GM21737 (cell line): ENCODE data around the gene ABCA3.

Experiments
- ATAC-seq: cut with Tn5 transposase; IDR thresholded peaks from one replicate; pipeline ENCODE4 v1.9.1; 2021; ENCODE audit warnings: mild to moderate bottlenecking, moderate library complexity; ENCODE audit not compliant: unreplicated experiment

Gene ABCA3

DNA sequence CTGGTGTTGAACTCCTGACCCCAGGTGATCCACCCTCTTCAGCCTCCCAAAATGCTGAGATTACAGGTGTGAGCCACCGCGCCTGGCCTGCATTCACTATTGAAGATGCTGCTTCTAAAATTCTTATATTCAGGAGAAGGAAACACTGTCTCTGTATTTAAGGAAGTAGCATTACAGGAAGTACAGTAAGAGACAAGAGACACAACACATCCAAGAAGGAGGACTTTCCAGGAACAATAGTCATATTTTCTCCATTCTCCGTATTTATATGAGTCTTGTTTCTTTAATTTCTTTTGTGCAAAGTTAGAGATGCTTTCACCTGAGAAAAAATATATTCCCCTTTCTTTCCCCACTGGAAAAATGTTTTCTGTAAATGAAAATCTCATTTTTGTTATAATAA, 18.3 kb upstream of the ABCA3 start:
- no peak for ATAC-seq

DNA sequence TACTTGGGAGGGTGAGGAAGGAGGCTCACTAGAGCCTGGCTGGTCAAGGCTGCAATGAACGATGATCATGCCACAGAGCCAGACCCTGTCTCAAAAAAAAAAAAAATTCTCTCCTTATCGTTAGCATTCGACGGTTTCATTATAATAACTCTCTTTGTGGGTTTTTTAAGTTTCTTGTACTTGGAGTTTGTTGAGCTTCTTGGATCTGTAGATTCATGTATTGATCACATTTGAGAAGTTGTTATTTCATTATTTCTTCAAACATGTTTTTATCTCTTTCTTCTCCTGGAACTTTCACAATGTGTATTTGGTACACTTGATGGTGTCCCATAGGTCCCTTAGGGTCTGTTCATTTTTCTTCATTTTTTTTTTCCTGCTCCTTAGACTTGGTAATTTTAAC, 16.8 kb upstream of the ABCA3 start:
- ATAC-seq = no peak

GRCh38 chr16:2350500-2350899, 10.0 kb upstream of the ABCA3 start:
- ATAC-seq = no peak

GRCh38 chr16:2343211-2343610, 2.7 kb upstream of the ABCA3 start:
- no peak for ATAC-seq

DNA sequence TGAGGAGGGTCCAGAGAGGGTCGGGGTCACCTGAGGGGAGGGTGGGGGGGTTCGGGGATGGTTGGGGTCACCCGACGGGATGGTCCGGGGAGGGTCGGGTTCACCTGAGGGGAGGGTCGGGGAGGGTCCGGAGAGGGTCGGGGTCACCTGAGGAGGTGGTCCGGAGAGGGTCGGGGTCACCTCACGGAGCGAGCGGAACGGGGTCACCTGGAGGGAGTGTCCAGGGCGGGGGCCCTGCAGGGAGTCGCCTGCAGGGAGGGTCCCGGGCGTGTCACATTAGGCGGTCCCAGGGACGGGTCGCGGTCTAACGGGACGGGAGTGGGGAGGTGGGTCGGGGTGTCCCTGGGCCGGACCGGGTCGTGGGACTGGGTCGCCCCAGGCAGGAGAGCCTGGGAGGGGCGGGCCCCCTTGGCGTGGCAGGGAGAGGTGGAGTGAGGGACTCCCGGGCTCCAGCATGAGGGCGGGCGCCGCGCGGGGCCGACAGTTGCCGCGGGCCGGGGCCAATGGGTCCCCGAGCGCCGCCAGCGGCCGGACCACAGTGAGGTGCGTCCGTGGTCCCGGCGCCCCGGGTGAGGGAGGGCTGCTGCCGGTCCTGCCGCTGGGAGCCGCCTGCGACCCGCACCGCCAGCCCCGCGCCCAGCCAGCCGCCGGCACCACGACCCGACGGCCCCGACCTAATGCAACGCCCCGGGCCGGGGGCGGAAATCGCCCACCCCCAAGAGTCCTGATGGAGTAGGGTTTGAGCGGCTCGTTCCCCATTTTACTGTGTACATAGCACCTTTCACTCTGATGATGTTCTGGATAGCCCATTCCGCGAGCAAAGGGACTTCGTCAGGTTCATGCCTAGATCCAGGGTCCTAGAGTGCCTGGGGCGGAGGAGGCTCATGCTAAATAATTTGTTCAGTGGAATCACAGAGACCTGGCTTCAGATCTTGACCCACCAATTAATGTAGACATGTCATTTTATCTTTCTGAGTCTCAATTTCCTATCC, 1.2 kb upstream of the ABCA3 start:
- ATAC-seq = no peak

GRCh38 chr16:2339521-2340484, 725 bp downstream of the ABCA3 start:
- peak; percentile 22 for ATAC-seq

GRCh38 chr16:2337431-2338296, 2.9 kb downstream of the ABCA3 start:
- ATAC-seq = no peak

GRCh38 chr16:2335286-2335895, 5.1 kb downstream of the ABCA3 start:
- no peak for ATAC-seq

DNA sequence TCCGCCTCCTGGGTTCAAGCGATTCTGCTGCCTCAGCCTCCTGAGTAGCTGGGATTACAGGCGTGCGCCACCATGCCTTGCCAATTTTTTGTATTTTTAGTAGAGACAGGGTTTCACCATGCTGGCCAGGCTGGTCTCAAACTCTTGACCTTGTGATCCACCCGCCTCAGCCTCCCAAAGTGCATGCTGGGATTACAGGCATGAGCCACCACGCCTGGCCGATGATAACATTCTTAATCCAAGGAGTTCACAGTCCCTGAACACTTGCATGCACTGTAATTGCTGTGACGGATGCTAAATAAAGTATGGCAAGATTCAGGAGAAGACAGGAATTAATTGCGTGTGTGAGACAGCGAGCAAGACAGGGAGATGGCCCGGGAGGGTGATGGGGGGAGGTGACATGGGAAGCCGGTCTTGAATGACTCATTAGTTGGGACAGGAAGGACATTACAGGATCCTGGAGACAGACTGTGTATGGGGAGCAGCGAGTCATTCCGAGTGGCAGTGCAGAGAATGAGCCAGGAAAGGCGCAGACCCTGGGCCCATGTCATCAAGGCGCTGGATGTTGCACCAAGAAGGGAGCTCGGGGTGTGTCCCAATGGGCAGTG, 6.7 kb downstream of the ABCA3 start:
- no peak for ATAC-seq

DNA sequence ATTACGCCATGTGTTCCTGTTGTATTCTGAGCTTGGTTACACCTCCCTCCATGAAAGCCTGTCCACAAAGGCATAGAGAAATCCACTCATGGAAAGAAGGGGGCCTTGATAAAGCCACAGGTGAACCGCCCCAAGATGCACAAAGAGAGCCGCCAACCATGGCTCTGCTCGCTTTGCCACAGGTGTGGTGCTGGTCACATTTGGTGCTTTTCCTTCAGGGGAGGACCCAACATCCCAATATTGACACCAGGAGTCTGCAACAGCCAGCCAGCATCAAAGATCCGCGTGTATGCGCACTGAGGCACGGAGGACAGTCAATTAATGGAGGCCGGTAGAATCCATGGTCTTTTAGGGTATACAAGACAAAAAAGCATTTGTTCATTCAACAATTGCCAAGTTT, 7.3 kb downstream of the ABCA3 start:
- no peak for ATAC-seq

DNA sequence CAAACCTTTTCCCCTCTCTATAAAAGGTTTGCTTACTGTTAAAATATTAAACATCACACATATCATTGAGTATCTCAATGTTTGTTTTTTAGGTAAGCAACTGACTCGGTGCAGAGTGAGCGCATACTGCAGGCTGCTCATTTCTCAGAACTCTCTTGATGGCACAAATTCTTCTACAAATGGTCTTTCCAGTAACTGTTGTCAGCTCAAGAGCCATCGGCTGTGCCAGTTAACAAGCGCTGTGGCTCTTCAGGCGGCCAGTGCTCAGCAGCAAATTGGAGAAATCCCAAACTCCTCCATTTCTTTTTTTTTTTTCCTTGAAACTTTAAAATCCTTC, 8.6 kb downstream of the ABCA3 start:
- ATAC-seq = no peak

GRCh38 chr16:2331199-2331930, 9.2 kb downstream of the ABCA3 start:
- ATAC-seq = no peak

DNA sequence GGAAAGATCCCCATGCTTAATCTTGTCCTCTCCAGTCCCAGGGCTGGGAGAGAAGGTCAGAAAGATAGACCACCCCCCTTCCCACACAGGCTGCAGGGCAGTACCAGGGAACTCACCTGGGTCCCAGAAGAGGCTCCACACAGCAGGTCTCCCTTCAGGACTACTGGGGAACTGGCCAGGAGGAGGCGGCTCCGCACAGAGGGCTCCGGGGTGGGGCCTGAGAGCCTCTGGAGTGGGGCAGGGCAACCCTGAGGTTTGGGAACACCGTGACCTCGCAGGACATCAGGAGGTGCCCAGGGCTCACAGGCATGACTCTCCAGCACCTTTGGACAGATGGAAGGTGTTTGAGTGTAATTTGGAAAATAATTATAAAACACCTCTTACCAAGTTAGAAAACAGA, 11.0 kb downstream of the ABCA3 start:
- ATAC-seq = no peak

DNA sequence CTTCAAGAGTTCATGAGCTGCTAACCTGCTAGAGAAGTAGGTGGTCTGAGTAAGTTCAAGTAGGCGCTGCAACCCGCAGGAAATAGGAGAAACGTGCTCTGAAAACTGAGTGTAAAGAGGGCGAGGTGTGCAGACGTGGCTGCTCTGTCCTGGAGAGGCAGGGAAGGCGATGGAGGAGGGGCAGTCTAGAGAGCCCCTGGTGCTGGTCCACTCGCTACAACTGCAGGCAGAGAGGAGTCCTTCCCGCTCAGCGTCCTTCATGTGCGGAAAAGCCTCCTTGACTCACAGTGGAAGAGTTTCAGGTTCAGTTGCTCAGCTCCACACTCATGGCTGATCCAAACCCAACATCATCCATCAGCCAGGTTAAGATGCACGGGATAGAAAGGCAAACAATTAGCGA, 12.1 kb downstream of the ABCA3 start:
- ATAC-seq = no peak

- ATAC-seq = no peak
These were observed 14.3 kb downstream of the ABCA3 start for GRCh38 chr16:2326191-2326590.

DNA sequence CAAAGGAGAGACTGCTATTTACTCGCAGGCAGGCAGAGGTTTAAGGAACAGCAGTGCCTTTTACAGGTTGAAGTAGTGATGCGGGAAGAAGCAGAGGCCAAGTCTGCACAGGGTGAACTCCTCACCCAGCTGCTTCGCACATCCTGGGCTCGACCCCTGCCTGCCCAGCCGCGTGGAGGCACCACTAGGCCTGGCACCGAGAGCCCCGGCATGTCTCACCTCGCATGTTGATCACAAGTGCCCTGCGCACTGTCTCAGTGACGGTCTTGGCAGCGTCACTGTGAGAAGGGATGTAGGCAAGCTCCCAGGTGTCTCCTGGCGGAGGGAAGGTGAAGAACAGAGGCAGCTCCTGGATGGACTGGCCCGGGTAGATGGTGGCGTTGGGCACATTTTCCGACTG, 14.7 kb downstream of the ABCA3 start:
- ATAC-seq = no peak

- no peak for ATAC-seq
These were observed 15.3 kb downstream of the ABCA3 start for GRCh38 chr16:2325181-2325580.

GRCh38 chr16:2324296-2324859, 16.1 kb downstream of the ABCA3 start:
- ATAC-seq = no peak

DNA sequence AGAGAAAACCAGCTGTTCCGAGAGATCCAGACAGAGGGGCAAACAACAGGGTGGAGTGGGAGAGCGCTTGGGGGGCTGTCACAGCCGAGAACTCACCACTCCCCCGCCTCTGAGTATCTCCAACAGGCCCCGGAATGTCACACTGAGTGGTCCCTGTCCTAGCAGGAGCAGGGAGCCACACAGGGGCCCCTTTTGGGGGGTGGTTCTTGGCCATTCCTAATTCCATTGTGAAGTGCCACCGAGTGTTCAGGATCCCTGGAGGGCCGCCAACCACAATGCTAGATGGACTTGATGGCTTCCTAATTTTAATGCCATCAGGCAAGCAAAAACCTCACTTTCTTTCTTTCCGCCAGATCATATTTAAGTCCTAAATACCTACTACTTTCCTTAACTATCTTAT, 16.8 kb downstream of the ABCA3 start:
- ATAC-seq = no peak
